HepG2 (cell line): ENCODE data around the gene C20orf204. TPM values are rescaled to one million over a fixed set of nuclear protein-coding genes. Genes with fewer than 3 reads are reported as not detected.

ENCODE experiments used
- DNMT1 ChIP-seq: sonication (generic); formaldehyde crosslinking; IDR thresholded peaks from 2 replicates; pipeline ENCODE4 v1.5.1; 2020; ENCODE audit warnings: mild to moderate bottlenecking, missing genetic modification reagents
- DR1 ChIP-seq: sonication (generic); formaldehyde crosslinking; IDR thresholded peaks from 2 replicates; pipeline ENCODE4 v1.8.0; 2021; ENCODE audit warnings: mild to moderate bottlenecking, missing genetic modification reagents, inconsistent platforms
- KLF12 ChIP-seq: sonication (generic); formaldehyde crosslinking; IDR thresholded peaks from 2 replicates; pipeline ENCODE4 v1.4.0; 2020; ENCODE audit warnings: missing genetic modification reagents, borderline replicate concordance
- MED13 ChIP-seq: sonication (generic); formaldehyde crosslinking; IDR thresholded peaks from 2 replicates; pipeline ENCODE4 v1.5.0; 2020; ENCODE audit warnings: missing genetic modification reagents
- MIER2 ChIP-seq: IDR thresholded peaks from 2 replicates; pipeline ENCODE4 v1.6.1; 2016; ENCODE audit warnings: missing biosample characterization, missing genetic modification reagents
- NCOA1 ChIP-seq: sonication (generic); formaldehyde crosslinking; IDR thresholded peaks from 2 replicates; pipeline ENCODE4 v1.9.0; 2021; ENCODE audit warnings: missing genetic modification reagents
- PAX8 ChIP-seq: sonication (generic); formaldehyde crosslinking; IDR thresholded peaks from 2 replicates; pipeline ENCODE4 v1.8.0; 2022; ENCODE audit warnings: mild to moderate bottlenecking, missing genetic modification reagents, borderline replicate concordance
- PLSCR1 ChIP-seq: sonication (generic); formaldehyde crosslinking; IDR thresholded peaks from 2 replicates; pipeline ENCODE4 v1.5.0; 2020; ENCODE audit warnings: missing genetic modification reagents, mild to moderate bottlenecking, borderline replicate concordance
- SALL2 ChIP-seq: sonication (generic); formaldehyde crosslinking; IDR thresholded peaks from 2 replicates; pipeline ENCODE4 v1.8.1; 2023; ENCODE audit warnings: mild to moderate bottlenecking, missing genetic modification reagents, inconsistent platforms
- SMAD9 ChIP-seq: sonication (generic); formaldehyde crosslinking; IDR thresholded peaks from 2 replicates; pipeline ENCODE4 v1.5.1; 2020; ENCODE audit warnings: mild to moderate bottlenecking, missing genetic modification reagents
- SPEN ChIP-seq: sonication (generic); formaldehyde crosslinking; IDR thresholded peaks from 2 replicates; pipeline ENCODE4 v1.5.1; 2020; ENCODE audit warnings: low read depth, mild to moderate bottlenecking, missing genetic modification reagents
- SRY ChIP-seq: sonication (generic); formaldehyde crosslinking; IDR thresholded peaks from 2 replicates; pipeline ENCODE4 v1.8.0; 2022; ENCODE audit warnings: mild to moderate bottlenecking, missing genetic modification reagents
- THYN1 ChIP-seq: sonication (generic); formaldehyde crosslinking; IDR thresholded peaks from 2 replicates; pipeline ENCODE4 v1.8.1; 2023; ENCODE audit warnings: low read depth, mild to moderate bottlenecking, moderate library complexity, missing genetic modification reagents, borderline replicate concordance
- ZBTB1 ChIP-seq: sonication (generic); formaldehyde crosslinking; IDR thresholded peaks from 2 replicates; pipeline ENCODE4 v1.4.0; 2020; ENCODE audit warnings: missing genetic modification reagents, borderline replicate concordance
- ZBTB38 ChIP-seq: sonication (generic); formaldehyde crosslinking; IDR thresholded peaks from 2 replicates; pipeline ENCODE4 v1.5.1; 2020; ENCODE audit warnings: mild to moderate bottlenecking, missing genetic modification reagents
- ZBTB43 ChIP-seq: sonication (generic); formaldehyde crosslinking; conservative IDR thresholded peaks from 2 replicates; pipeline ENCODE4 v1.4.0; 2020; ENCODE audit warnings: missing genetic modification reagents
- ZNF143 ChIP-seq: sonication (generic); formaldehyde crosslinking; IDR thresholded peaks from 2 replicates; pipeline ENCODE4 v1.4.0; 2020; ENCODE audit warnings: missing genetic modification reagents
- ZNF205 ChIP-seq: IDR thresholded peaks from 2 replicates; pipeline ENCODE4 v1.6.1; 2018; ENCODE audit warnings: missing biosample characterization, missing genetic modification reagents
- ZNF224 ChIP-seq: sonication (generic); formaldehyde crosslinking; IDR thresholded peaks from 2 replicates; pipeline ENCODE4 v1.5.0; 2020; ENCODE audit warnings: mild to moderate bottlenecking, missing genetic modification reagents
- ZNF274 ChIP-seq: sonication (generic); formaldehyde crosslinking; IDR thresholded peaks from 2 replicates; pipeline ENCODE4 v1.5.1; 2020; ENCODE audit warnings: mild to moderate bottlenecking, missing genetic modification reagents
- ZNF350 ChIP-seq: sonication (generic); formaldehyde crosslinking; IDR thresholded peaks from 2 replicates; pipeline ENCODE4 v1.4.0; 2020; ENCODE audit warnings: mild to moderate bottlenecking, low read depth, missing genetic modification reagents, borderline replicate concordance
- ZNF567 ChIP-seq: sonication (generic); formaldehyde crosslinking; IDR thresholded peaks from 2 replicates; pipeline ENCODE4 v1.8.1; 2023; ENCODE audit warnings: mild to moderate bottlenecking, missing genetic modification reagents, borderline replicate concordance
- ZNF605 ChIP-seq: sonication (generic); formaldehyde crosslinking; IDR thresholded peaks from 2 replicates; pipeline ENCODE4 v1.8.0; 2022; ENCODE audit warnings: mild to moderate bottlenecking, missing genetic modification reagents
- ZNF691 ChIP-seq: sonication (generic); formaldehyde crosslinking; IDR thresholded peaks from 2 replicates; pipeline ENCODE4 v1.4.0; 2020; ENCODE audit warnings: missing genetic modification reagents, low read depth, mild to moderate bottlenecking, borderline replicate concordance
- ZNF713 ChIP-seq: sonication (generic); formaldehyde crosslinking; IDR thresholded peaks from 2 replicates; pipeline ENCODE4 v1.4.0; 2020; ENCODE audit warnings: mild to moderate bottlenecking, missing genetic modification reagents
- ZNF800 ChIP-seq: sonication (generic); formaldehyde crosslinking; IDR thresholded peaks from 2 replicates; pipeline ENCODE4 v1.4.0; 2020; ENCODE audit warnings: missing genetic modification reagents
- polyA plus RNA-seq, 8 experiments: library from polyadenylated mRNA; depleted of rRNA in 3 of 8; stranded (reverse) in 7 of 8; unstranded in 1 of 8; fragments of >200 nt; fragmentation: Illumina TruSeq in 4 of 8; extraction: Trizol in 4 of 8; gene quantifications; 2 replicates each; pipeline versions ENCODE4 v1.2.1 to v1.2.3, GENCODE V29; 2011 to 2016; ENCODE audit warnings: low read depth in 4 of 8, missing spikeins in 1 of 8, mixed read lengths in 1 of 8; ENCODE audit not compliant: insufficient read depth in 1 of 8
- total RNA-seq, 5 experiments: library from RNA; depleted of rRNA; stranded (reverse); fragments of >200 nt; fragmentation: Illumina TruSeq; extraction: Trizol; gene quantifications; 2 replicates each; pipeline ENCODE4 v1.2.3, GENCODE V29; 2016; ENCODE audit warnings: low read depth in 1 of 5

The C20orf204 gene
- total and polyA plus RNA-seq, 2 of the 13 experiments (the other 11 are each of a cell fraction or from before 2014, with no cell fraction given), result 22.1 to 80.0 TPM

- 0 out of 2 replicates have a peak, but pooled peaks have one; percentile 28 for TF ChIP-seq PAX8 (CRISPR knock-in tag)
- TF ChIP-seq ZNF605 (CRISPR knock-in tag), result peak; percentile 91
- peak; percentile 30 for TF ChIP-seq ZNF274 (CRISPR knock-in tag)
- TF ChIP-seq ZBTB43 (CRISPR knock-in tag), result 0 out of 2 replicates have a peak, but pooled peaks have one; percentile 3
- TF ChIP-seq ZNF224 (CRISPR knock-in tag), result 0 out of 2 replicates have a peak, but pooled peaks have one; percentile 36
- TF ChIP-seq SMAD9 (CRISPR knock-in tag), result peak; percentile 32; the same call in 1 of the 2 replicates
- peak; percentile 3 for TF ChIP-seq SPEN (CRISPR knock-in tag)
- no peak for TF ChIP-seq ZNF691
- TF ChIP-seq ZNF350 (CRISPR knock-in tag), result peak; percentile 83
- no peak for TF ChIP-seq DNMT1
- no peak; the same call in 1 of the 2 replicates for TF ChIP-seq ZNF143 (CRISPR knock-in tag)
- peak; percentile 50 for TF ChIP-seq DR1 (CRISPR knock-in tag)
- TF ChIP-seq ZNF800 (CRISPR knock-in tag), result no peak
- no peak for TF ChIP-seq ZBTB1 (CRISPR knock-in tag)
- peak; percentile 88 for TF ChIP-seq NCOA1 (CRISPR knock-in tag)
- peak; percentile 18; the same call in 1 of the 2 replicates for TF ChIP-seq MIER2 (CRISPR knock-in tag)
- no peak for TF ChIP-seq KLF12 (CRISPR knock-in tag)
- TF ChIP-seq PLSCR1 (CRISPR knock-in tag), result no peak
- no peak; the same call in 1 of the 2 replicates for TF ChIP-seq ZBTB38 (CRISPR knock-in tag)
- TF ChIP-seq MED13 (CRISPR knock-in tag), result no peak
- TF ChIP-seq ZNF713 (CRISPR knock-in tag), result 0 out of 2 replicates have a peak, but pooled peaks have one; percentile 54
- no peak for TF ChIP-seq SALL2 (CRISPR knock-in tag)
- TF ChIP-seq ZNF567, result 0 out of 2 replicates have a peak, but pooled peaks have one; percentile 14
- no peak for TF ChIP-seq THYN1 (CRISPR knock-in tag)
- TF ChIP-seq SRY (CRISPR knock-in tag), result peak; percentile 37; the same call in 1 of the 2 replicates
- no peak for TF ChIP-seq ZNF205
These were observed 590 bp downstream of the C20orf204 start (continued) for GRCh38 chr20:64036346-64037198.
